Measurements from ENCODE around the gene CDH8.

CDH8 gene

DNA sequence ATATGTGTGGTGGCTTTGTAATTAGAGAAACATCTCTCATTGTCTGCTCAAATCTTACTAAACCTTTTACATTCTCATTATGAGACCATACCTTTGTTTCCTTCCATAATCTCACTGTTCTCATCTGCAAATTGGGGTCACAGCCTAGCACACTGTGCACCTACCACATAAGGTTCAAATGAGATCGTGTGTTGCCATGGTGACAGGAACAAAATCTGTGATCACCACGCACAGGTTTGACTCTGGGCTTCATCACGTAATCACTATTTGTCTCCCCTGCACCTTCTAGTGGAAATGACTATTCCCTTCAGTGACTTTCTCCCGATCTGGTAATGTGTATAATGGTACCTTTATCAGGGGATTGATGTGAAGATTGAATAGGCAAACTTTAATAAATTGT, 26.1 kb downstream of the CDH8 start:
- TF ChIP-seq, protein P1, sequence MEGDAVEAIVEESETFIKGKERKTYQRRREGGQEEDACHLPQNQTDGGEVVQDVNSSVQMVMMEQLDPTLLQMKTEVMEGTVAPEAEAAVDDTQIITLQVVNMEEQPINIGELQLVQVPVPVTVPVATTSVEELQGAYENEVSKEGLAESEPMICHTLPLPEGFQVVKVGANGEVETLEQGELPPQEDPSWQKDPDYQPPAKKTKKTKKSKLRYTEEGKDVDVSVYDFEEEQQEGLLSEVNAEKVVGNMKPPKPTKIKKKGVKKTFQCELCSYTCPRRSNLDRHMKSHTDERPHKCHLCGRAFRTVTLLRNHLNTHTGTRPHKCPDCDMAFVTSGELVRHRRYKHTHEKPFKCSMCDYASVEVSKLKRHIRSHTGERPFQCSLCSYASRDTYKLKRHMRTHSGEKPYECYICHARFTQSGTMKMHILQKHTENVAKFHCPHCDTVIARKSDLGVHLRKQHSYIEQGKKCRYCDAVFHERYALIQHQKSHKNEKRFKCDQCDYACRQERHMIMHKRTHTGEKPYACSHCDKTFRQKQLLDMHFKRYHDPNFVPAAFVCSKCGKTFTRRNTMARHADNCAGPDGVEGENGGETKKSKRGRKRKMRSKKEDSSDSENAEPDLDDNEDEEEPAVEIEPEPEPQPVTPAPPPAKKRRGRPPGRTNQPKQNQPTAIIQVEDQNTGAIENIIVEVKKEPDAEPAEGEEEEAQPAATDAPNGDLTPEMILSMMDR (IDR thresholded peaks at IDR 0.05), result no peak

DNA sequence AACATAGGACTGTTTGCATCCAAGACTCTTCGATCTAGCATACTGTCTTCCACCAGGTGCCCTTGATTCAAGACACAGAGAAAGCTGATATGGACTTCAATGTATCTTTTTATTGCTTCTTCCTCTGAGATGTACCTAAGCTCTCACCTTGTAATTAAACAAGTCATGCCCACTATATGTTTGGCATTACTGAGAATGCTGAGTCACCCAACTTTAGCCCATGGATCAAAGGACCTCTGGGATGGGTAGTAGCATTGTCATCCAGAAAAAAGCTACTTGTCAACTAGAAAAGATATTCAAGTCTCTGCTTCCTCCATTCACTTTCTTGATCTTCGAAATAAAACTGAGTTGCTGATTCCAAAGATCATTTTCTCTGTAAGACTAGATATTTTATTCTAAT, 37.8 kb downstream of the CDH8 start:
- TF ChIP-seq, protein P1 (IDR thresholded peaks at IDR 0.05), result no peak

DNA sequence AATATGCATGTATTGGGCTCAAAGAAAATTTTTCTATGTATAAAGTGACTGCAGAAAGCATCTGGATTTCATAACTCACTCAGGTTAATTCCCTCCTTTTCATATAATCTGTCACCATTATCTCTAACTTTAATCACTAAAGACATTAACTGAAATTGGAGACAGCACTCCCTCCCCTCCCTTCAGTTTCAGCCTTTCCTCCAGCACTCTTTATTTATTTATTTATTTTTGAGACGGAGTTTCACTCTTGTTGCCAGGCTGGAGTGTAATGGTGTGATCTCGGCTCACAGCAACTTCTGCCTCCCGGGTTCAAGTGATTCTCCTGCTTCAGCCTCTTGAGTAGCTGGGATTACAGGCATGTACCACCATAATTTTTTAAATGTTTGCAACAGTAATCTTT, 43.1 kb downstream of the CDH8 start:
- TF ChIP-seq, protein P1 (IDR thresholded peaks at IDR 0.05), result no peak

DNA sequence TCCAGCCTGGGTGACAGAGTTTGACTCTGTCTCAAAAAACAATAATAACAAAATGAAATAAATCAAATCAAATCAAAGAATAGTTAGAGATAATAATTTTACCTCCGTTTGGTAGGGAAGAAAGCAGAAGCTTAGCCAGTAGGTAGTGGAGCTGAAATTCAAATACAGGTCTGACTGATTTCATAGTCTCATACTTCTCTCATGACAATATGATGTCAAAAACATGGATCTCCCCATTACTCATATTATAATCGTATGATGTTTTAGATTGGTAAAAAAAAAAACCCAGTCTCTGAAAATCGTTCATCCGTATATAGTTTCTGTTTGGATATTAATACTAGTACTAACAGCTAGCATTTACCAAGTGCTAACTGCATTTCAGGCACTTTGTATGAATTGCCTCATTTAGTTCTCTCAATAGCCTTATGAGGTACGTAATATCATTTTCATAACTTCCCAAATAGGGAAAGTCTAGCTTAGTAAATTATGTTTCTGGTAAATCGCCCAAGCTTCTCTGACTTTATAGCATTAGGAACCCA, 48.7 kb downstream of the CDH8 start:
- TF ChIP-seq, protein P1 (IDR thresholded peaks at IDR 0.05), result no peak

DNA sequence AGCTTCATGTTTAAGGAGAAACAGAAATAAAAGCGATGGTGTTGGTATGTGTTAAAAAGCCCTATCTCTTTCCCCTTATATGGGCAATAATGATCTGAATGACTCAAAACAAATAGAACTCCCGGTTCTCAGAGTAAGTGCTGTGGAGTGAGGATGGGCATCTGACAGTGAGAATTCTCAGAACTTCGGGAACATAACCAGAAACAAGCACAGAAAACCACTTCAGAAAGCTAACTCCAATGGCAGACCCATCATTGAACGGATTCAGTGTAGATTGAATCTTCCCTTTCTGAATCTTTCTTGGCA, 67.2 kb downstream of the CDH8 start:
- TF ChIP-seq, protein P1 (IDR thresholded peaks at IDR 0.05), result no peak

DNA sequence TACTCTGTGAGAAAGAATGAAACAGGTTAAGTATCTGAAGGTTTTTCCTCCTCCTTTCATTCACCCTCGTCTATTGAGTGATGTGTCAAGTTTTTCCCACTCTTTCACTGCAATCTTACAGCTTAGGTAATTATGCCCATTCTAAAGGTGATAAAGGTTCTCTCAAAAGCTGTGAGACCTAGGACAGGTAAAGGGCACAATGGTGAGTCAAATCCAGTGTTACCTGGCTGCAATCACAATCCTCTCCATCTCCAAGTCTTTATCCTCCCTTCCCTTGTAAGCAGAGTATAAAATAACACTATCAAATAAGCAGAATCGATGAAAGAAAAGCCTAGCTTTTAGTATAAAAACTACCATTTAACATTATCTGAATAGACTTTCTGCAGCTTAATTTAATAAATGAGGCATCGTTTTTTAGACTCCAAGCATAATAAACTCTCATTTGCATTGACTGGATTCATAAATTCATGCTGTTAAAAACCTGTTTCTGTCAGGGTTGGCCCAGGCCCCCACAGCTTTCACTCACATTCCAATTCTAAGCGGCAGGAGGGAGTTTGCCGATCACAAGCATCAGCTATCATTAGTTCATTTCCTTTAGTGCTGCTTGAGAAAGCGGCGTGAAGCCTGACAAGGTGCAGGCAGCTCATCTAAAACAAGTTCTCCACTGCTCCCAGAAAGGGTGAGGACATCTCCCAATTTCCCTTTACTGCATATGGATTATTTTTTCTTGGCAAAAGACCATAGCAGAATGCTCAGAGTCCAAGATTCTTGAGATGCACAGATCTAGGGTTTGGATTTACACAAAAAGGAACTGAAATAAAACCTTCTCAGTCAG, 67.8 kb downstream of the CDH8 start:
- TF ChIP-seq, protein P1 (IDR thresholded peaks at IDR 0.05), result no peak

DNA sequence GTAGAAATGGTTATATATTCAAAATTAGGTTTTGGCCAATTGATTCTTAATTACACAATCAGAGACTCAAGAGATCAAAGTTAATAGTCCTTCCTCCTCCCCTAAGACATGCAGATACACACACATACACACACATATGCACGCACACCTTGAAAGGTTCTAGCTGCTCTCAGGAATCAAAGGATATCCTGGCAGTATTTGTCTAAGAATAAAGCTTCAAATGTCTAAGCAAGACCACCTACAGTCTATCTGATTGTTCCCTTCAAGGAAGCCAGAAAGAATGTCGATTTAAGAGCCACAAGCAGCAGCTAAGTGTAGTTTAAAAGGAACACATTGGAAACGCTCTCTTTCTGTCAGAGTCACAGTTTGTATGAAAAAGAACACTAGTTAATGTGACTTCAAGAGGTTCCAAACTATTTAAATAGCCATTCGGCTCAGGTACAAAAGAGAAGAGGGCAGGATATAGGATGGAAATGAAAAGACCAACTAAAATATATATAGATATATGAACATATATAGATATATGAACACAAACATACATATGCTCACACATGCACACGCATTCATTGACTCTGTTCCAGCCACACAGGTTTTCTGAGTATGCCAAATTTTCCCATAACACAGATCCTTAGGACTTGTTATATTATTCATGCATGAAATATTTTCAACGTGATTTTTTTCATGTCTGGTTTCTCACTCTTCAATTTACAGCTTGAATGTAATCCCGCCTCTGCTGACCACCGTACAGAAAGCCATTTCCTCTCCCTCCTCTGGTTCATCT, 79.0 kb downstream of the CDH8 start:
- TF ChIP-seq, protein P1 (IDR thresholded peaks at IDR 0.05), result no peak
